ENCODE data around the gene PFN4.
"Not testable (repeated sequence)": the region's sequence is repeated elsewhere in the genome, so short reads cannot be mapped to it uniquely, and the experiment has no call there.

Gene PFN4

GRCh38 chr2:24111407-24111901 is 11.7 kb downstream of the PFN4 start:
- DNase-seq (ENCODE audit: low spot score), result no peak

GRCh38 chr2:24110660-24111303 is 12.4 kb downstream of the PFN4 start:
- no peak for DNase-seq (ENCODE audit: low spot score)

- DNase-seq (ENCODE audit: low spot score), result not testable (repeated sequence)
Measured at GRCh38 chr2:24109431-24109830, 13.7 kb downstream of the PFN4 start.

GRCh38 chr2:24107336-24107735 is 15.8 kb downstream of the PFN4 start:
- DNase-seq (ENCODE audit: low spot score), result no peak

- DNase-seq (ENCODE audit: low spot score), result no peak
Measured at GRCh38 chr2:24106786-24107185, 16.3 kb downstream of the PFN4 start.

- DNase-seq (ENCODE audit: low spot score), result no peak
Measured at GRCh38 chr2:24105816-24106215, 17.3 kb downstream of the PFN4 start.

GRCh38 chr2:24104906-24105305 is 18.2 kb downstream of the PFN4 start:
- DNase-seq (ENCODE audit: low spot score), result no peak

GRCh38 chr2:24104110-24104650 is 19.0 kb downstream of the PFN4 start:
- DNase-seq (ENCODE audit: low spot score), result no peak

GRCh38 chr2:24102677-24103076 is 20.5 kb downstream of the PFN4 start:
- DNase-seq (ENCODE audit: low spot score), result no peak

- no peak for DNase-seq (ENCODE audit: low spot score)
Measured at GRCh38 chr2:24101992-24102391, 21.1 kb downstream of the PFN4 start.

- DNase-seq (ENCODE audit: low spot score), result not testable (repeated sequence)
Measured at GRCh38 chr2:24100732-24101131, 22.4 kb downstream of the PFN4 start.

GRCh38 chr2:24095171-24095677 is 27.9 kb downstream of the PFN4 start:
- DNase-seq (ENCODE audit: low spot score), result not testable (repeated sequence)

- not testable (repeated sequence) for DNase-seq (ENCODE audit: low spot score)
Measured at GRCh38 chr2:24093270-24093669, 29.9 kb downstream of the PFN4 start.

- no peak for DNase-seq (ENCODE audit: low spot score)
Measured at GRCh38 chr2:24088821-24089359, 34.2 kb downstream of the PFN4 start.

GRCh38 chr2:24087032-24087431 is 36.1 kb downstream of the PFN4 start:
- DNase-seq (ENCODE audit: low spot score), result no peak

- no peak for DNase-seq (ENCODE audit: low spot score)
Measured at GRCh38 chr2:24086241-24086640, 36.9 kb downstream of the PFN4 start.

- no peak for DNase-seq (ENCODE audit: low spot score)
Measured at GRCh38 chr2:24085200-24085489, 38.0 kb downstream of the PFN4 start.

GRCh38 chr2:24084386-24085199 is 38.5 kb downstream of the PFN4 start, which contains the start of gene TP53I3:
TP53I3 (minus strand) TSS chr2:24084834; CDS start chr2:24084326, 508 bp downstream.
- DNase-seq (ENCODE audit: low spot score), result peak; percentile 91

GRCh38 chr2:24083567-24084385 is 39.4 kb downstream of the PFN4 start:
- DNase-seq (ENCODE audit: low spot score), result peak; percentile 79

- DNase-seq (ENCODE audit: low spot score), result no peak
Measured at GRCh38 chr2:24082787-24083566, 40.2 kb downstream of the PFN4 start.

GRCh38 chr2:24080701-24081100 is 42.4 kb downstream of the PFN4 start:
- DNase-seq (ENCODE audit: low spot score), result no peak
